ENCODE measurements around the gene SKOR1. TPM values are rescaled to one million over a fixed set of nuclear protein-coding genes. Genes with fewer than 3 reads are reported as not detected.

SKOR1 gene
- total RNA-seq, 1 donor from 2014 or later, result not detected

- TF ChIP-seq, protein P1, sequence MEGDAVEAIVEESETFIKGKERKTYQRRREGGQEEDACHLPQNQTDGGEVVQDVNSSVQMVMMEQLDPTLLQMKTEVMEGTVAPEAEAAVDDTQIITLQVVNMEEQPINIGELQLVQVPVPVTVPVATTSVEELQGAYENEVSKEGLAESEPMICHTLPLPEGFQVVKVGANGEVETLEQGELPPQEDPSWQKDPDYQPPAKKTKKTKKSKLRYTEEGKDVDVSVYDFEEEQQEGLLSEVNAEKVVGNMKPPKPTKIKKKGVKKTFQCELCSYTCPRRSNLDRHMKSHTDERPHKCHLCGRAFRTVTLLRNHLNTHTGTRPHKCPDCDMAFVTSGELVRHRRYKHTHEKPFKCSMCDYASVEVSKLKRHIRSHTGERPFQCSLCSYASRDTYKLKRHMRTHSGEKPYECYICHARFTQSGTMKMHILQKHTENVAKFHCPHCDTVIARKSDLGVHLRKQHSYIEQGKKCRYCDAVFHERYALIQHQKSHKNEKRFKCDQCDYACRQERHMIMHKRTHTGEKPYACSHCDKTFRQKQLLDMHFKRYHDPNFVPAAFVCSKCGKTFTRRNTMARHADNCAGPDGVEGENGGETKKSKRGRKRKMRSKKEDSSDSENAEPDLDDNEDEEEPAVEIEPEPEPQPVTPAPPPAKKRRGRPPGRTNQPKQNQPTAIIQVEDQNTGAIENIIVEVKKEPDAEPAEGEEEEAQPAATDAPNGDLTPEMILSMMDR (IDR thresholded peaks at IDR 0.05; ENCODE audit: insufficient read depth, low read length, poor library complexity, severe bottlenecking), result no peak
- Histone ChIP-seq H3K4me3 (ENCODE audit: low read depth, low read length) (no peak overlapping the region), H3K27me3 (ENCODE audit: control insufficient read depth, insufficient read depth, low read length) (peaks cover 74% of the 10 kb centered on the region), H3K36me3 (ENCODE audit: control insufficient read depth, insufficient read depth, low read length) (no peaks in the 10 kb centered on the region)
- DNase-seq (ENCODE audit: low read depth), result no peak
Measured at GRCh38 chr15:67819636-67820035, 5.7 kb upstream of the SKOR1 start.

DNA sequence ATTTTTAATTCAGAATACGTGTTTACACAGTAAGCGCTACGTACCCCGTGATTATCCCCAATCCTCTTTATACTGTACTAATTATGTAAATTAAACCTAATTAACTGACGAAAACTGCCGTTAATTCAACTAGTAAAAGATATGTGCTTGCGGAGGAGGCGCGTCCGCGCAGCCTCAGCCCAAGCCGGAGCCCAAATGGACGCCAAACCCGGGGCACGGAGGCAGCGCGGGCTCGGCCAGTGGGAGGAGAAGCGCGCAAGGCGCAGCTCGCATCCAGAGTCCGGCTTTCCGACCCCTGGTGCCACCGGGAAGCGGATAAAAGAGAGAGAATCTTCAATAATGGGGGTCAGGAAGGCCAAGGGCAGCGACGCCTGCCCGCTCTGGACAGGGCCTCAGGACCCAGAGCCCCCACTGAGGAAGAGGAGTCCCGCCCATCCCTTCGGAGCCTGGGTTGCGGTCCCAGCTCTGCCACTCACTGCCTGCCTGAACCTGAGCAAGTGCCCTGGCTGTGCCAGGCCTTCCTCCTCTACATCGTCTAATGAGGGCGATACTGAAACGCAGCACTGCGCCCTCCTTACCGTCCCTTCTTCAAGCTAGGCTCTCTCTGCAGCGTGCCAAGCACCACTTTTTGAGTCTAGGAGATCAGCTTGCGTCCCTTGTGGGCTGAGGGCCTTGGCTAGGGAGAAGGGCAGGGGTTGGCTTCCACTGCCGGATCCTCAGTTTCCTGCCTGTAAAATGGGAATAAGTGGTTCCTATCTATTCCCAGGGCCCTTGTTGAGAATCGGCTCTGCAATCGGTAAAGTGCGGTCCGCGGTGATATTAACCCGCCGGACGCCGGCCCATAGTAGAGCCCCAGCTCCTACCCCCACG is 5.0 kb upstream of the SKOR1 start:
- no peak overlapping the region for H3K4me3 ChIP-seq (ENCODE audit: low read depth, low read length)
- H3K36me3 ChIP-seq (ENCODE audit: control insufficient read depth, insufficient read depth, low read length), result no peaks in the 10 kb centered on the region
- no peak for DNase-seq (ENCODE audit: low read depth)
- H3K27me3 ChIP-seq (ENCODE audit: control insufficient read depth, insufficient read depth, low read length), result peaks cover 80% of the 10 kb centered on the region
- TF ChIP-seq, protein P1 (IDR thresholded peaks at IDR 0.05; ENCODE audit: insufficient read depth, low read length, poor library complexity, severe bottlenecking), result no peak

- Histone ChIP-seq H3K4me3 (ENCODE audit: low read depth, low read length) (no peak overlapping the region), H3K36me3 (ENCODE audit: control insufficient read depth, insufficient read depth, low read length) (no peaks in the 10 kb centered on the region), H3K27me3 (ENCODE audit: control insufficient read depth, insufficient read depth, low read length) (peaks cover 86% of the 10 kb centered on the region)
- DNase-seq (ENCODE audit: low read depth), result no peak
- TF ChIP-seq, protein P1 (IDR thresholded peaks at IDR 0.05; ENCODE audit: insufficient read depth, low read length, poor library complexity, severe bottlenecking), result no peak
Measured at GRCh38 chr15:67820992-67821783, 4.1 kb upstream of the SKOR1 start.

DNA sequence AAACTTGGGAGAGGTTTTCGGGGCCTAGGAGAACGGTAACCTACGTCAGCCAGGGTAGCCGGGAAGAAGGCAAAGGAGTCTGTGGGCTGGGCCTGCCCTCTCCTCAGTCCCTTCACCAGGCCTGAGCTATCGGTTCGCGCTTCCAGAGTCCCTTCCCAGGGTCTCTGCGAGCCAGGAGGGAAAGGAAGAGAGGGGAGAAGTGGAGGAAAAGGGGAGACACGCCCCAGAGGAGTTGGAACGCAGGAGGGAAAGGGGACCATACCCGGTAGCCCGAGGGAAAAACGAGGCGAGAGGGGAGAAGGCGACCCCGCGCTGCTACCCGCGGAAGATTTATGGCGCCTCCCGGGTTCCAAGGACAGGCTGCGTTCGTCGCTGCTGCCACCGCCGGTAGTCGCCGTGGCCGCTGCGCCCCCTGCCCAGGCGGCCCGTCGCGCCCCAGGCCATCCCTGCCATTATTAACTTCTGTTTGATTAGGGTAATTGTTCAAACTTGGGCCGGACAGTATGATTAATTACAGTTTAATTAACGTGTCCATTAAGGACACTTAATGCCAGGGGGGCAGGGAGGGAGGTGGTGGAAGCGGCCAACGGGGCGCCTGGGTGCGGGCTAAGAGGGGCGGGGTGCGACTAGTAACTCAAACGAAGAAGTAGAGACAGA is 3.4 kb upstream of the SKOR1 start:
- no peaks in the 10 kb centered on the region for H3K36me3 ChIP-seq (ENCODE audit: control insufficient read depth, insufficient read depth, low read length)
- TF ChIP-seq, protein P1 (IDR thresholded peaks at IDR 0.05; ENCODE audit: insufficient read depth, low read length, poor library complexity, severe bottlenecking), result no peak
- H3K27me3 ChIP-seq (ENCODE audit: control insufficient read depth, insufficient read depth, low read length), result peaks cover 94% of the 10 kb centered on the region
- DNase-seq (ENCODE audit: low read depth), result no peak
- no peak overlapping the region for H3K4me3 ChIP-seq (ENCODE audit: low read depth, low read length)

GRCh38 chr15:67822537-67823313 is 2.6 kb upstream of the SKOR1 start:
- no peaks in the 10 kb centered on the region for H3K36me3 ChIP-seq (ENCODE audit: control insufficient read depth, insufficient read depth, low read length)
- H3K27me3 ChIP-seq (ENCODE audit: control insufficient read depth, insufficient read depth, low read length), result peaks cover 95% of the 10 kb centered on the region
- H3K4me3 ChIP-seq (ENCODE audit: low read depth, low read length), result no peak overlapping the region
- TF ChIP-seq, protein P1 (IDR thresholded peaks at IDR 0.05; ENCODE audit: insufficient read depth, low read length, poor library complexity, severe bottlenecking), result no peak
- no peak for DNase-seq (ENCODE audit: low read depth)
